Cardiac fibroblast (primary cell): Measurements from ENCODE around the gene AQP2.

Source experiments
- DNase-seq, 2 donors: peaks; one replicate each; pipeline versions ENCODE4 v3.0.0 to v3.0.0-alpha.2; 2010; ENCODE audit warnings: low read depth in 2 of 2
- H3K4me3 ChIP-seq, 2 donors: replicated peaks in 1 of 2; 1 replicate in 1 of 2; 2 replicates in 1 of 2; pipeline ENCODE4 v1.5.1; 2011; ENCODE audit warnings: low read depth in 2 of 2, low read length in 2 of 2, mild to moderate bottlenecking in 2 of 2, moderate library complexity in 1 of 2
- TF ChIP-seq, protein P1 (sequence below): IDR thresholded peaks from one replicate; pipeline ENCODE4 v1.5.1; 2011; ENCODE audit warnings: low read depth, mild to moderate bottlenecking, low read length, inconsistent platforms

Gene AQP2

GRCh38 chr12:49939707-49940106, 10.8 kb upstream of the AQP2 start:
- no peak for DNase-seq
- TF ChIP-seq, protein P1, sequence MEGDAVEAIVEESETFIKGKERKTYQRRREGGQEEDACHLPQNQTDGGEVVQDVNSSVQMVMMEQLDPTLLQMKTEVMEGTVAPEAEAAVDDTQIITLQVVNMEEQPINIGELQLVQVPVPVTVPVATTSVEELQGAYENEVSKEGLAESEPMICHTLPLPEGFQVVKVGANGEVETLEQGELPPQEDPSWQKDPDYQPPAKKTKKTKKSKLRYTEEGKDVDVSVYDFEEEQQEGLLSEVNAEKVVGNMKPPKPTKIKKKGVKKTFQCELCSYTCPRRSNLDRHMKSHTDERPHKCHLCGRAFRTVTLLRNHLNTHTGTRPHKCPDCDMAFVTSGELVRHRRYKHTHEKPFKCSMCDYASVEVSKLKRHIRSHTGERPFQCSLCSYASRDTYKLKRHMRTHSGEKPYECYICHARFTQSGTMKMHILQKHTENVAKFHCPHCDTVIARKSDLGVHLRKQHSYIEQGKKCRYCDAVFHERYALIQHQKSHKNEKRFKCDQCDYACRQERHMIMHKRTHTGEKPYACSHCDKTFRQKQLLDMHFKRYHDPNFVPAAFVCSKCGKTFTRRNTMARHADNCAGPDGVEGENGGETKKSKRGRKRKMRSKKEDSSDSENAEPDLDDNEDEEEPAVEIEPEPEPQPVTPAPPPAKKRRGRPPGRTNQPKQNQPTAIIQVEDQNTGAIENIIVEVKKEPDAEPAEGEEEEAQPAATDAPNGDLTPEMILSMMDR = no peak
- H3K4me3 ChIP-seq = no peak overlapping the region

GRCh38 chr12:49941556-49942511, 8.7 kb upstream of the AQP2 start:
- no peak overlapping the region for H3K4me3 ChIP-seq
- no peak for DNase-seq
- TF ChIP-seq, protein P1 = no peak

- DNase-seq = no peak
- TF ChIP-seq, protein P1 = no peak
- no peak overlapping the region for H3K4me3 ChIP-seq
These were observed 8.0 kb upstream of the AQP2 start for GRCh38 chr12:49942512-49942893.

DNA sequence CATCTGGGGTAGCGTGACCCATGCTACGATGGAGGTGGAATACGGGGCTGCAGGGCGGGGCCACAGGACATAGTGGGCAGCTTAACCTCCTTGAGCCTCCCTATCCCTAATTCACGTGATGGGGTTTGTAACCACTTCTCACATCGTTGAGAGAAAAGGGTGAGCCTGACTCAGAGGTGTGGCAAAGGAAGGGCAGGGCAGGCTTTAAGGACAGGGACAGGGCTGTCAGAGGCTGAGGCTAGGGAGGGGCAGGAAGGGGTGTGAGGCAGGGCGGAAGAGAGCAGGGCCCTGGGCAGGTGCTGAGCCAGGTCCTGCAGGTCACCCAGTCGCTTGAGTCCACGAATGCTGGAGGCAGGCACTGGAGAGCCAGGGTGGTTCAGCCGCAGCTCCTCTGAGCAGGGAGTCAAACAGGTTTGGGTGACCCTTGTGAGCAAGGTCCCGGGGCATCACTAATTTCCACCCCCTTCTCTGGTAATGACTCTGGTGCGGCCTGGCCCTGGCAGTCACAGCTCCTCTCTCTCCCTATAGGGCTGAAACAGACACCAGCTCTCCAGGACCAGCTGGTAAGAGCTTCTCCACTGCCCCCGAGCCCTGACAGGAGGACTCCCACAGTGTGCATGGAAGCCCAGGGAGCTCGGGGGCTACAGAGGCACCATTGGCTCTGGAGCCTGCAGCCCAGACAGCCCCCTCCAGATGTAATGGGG, 7.5 kb upstream of the AQP2 start:
- TF ChIP-seq, protein P1 = no peak
- H3K4me3 ChIP-seq = no peak overlapping the region
- DNase-seq = no peak

GRCh38 chr12:49943625-49943960, 6.9 kb upstream of the AQP2 start:
- DNase-seq = no peak

GRCh38 chr12:49944046-49944445, 6.5 kb upstream of the AQP2 start:
- TF ChIP-seq, protein P1 = no peak
- H3K4me3 ChIP-seq = no peak overlapping the region
- no peak for DNase-seq

More at GRCh38 chr12:49943625-49943960, 6.9 kb upstream of the AQP2 start:
- TF ChIP-seq, protein P1 = no peak
- no peak overlapping the region for H3K4me3 ChIP-seq
